ENCODE data around the gene GALNT17.

GALNT17 gene

GRCh38 chr7:71135663-71136062, 3.7 kb downstream of the GALNT17 start:
- no peak for DNase-seq (ENCODE audit: low read depth)
- no peak overlapping the region for H3K4me3 ChIP-seq (ENCODE audit: control insufficient read depth, low read depth, low read length)
- TF ChIP-seq CTCF (IDR thresholded peaks at IDR 0.05; ENCODE audit: control insufficient read depth, insufficient read depth, low read depth, low read length, missing control alignments), result no peak

GRCh38 chr7:71137479-71137878, 5.5 kb downstream of the GALNT17 start:
- H3K4me3 ChIP-seq (ENCODE audit: control insufficient read depth, low read depth, low read length), result no peak overlapping the region
- TF ChIP-seq CTCF (IDR thresholded peaks at IDR 0.05; ENCODE audit: control insufficient read depth, insufficient read depth, low read depth, low read length, missing control alignments), result no peak
- no peak for DNase-seq (ENCODE audit: low read depth)

DNA sequence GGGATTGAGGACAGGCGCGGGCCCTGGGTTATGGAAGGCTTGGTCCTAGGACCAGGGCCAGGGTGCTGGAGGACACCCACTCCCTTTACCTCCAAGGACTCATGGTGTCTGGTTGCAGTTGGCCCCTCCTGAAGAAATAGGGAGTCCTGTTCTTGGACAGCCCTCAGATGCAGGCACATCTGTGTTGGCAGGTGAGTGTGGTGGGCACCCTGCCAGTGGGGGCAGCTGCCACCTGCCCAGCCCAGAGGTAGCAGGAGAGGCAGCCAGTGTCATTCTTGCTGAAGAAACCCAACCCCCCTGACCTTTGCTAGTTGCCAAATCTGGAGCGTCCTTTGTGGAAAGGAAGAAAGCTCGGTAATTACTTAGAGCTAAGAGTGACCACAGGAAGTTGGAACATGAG, 8.3 kb downstream of the GALNT17 start:
- no peak for DNase-seq (ENCODE audit: low read depth)

DNA sequence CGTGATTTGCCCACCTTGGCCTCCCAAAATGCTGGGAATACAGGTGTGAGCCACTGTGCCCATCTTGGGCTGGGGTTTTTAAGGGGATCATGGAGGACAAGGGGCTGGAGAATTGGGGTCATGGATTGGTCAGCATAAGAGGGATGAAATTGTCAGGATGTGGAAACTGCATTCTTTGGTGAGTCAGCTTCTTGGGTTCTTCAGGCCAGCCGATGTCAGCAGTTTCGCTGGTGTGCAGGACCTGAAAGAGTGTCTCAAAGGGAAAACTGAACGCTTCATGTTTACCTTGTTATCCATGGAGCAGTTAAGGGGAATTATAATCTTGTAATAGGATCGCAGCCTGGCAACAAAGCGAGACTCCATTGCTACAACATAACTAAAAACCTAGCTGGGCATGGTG, 13.0 kb downstream of the GALNT17 start:
- DNase-seq (ENCODE audit: low read depth), result no peak
- TF ChIP-seq CTCF (IDR thresholded peaks at IDR 0.05; ENCODE audit: control insufficient read depth, insufficient read depth, low read depth, low read length, missing control alignments), result no peak

More for the DNA sequence above, 8.3 kb downstream of the GALNT17 start:
- H3K4me3 ChIP-seq (ENCODE audit: control insufficient read depth, low read depth, low read length), result no peak overlapping the region
- no peak for TF ChIP-seq CTCF (IDR thresholded peaks at IDR 0.05; ENCODE audit: control insufficient read depth, insufficient read depth, low read depth, low read length, missing control alignments)

GRCh38 chr7:71145906-71146901, 14.3 kb downstream of the GALNT17 start:
- TF ChIP-seq CTCF (IDR thresholded peaks at IDR 0.05; ENCODE audit: control insufficient read depth, insufficient read depth, low read depth, low read length, missing control alignments), result no peak
- H3K4me3 ChIP-seq (ENCODE audit: control insufficient read depth, low read depth, low read length), result no peak overlapping the region
- DNase-seq (ENCODE audit: low read depth), result no peak

More for the DNA sequence above, 13.0 kb downstream of the GALNT17 start:
- H3K4me3 ChIP-seq (ENCODE audit: control insufficient read depth, low read depth, low read length), result no peak overlapping the region

- DNase-seq (ENCODE audit: low read depth), result no peak
- H3K4me3 ChIP-seq (ENCODE audit: control insufficient read depth, low read depth, low read length), result no peak overlapping the region
- TF ChIP-seq CTCF (IDR thresholded peaks at IDR 0.05; ENCODE audit: control insufficient read depth, insufficient read depth, low read depth, low read length, missing control alignments), result no peak
Observed at GRCh38 chr7:71148098-71148497, 16.2 kb downstream of the GALNT17 start.
